ENCODE measurements around the gene HESX1. TPM values are rescaled to one million over a fixed set of nuclear protein-coding genes. Genes with fewer than 3 reads are reported as not detected.
A peak's percentile ranks its signal among the peaks of the same experiment; 100 is the strongest.

HESX1 gene
- total and polyA plus RNA-seq, 3 donors from 2014 or later, result 6.4 to 9.1 (median 7.9) TPM

GRCh38 chr3:57230006-57230405, 30.2 kb upstream of the HESX1 start:
- Histone ChIP-seq H3K9me3 (no peaks in the 10 kb centered on the region), H3K36me3 (ENCODE audit: low read depth, missing control alignments) (no peaks in the 10 kb centered on the region), H3K27me3 (no peaks in the 10 kb centered on the region), H3K4me3 (no peak overlapping the region), H3K27ac (peak overlapping the region in 1 of 2 donors; percentile 33), H3K4me1 (peaks cover 19% of the 10 kb centered on the region)
- no peak for DNase-seq
- intact Hi-C loops (cut with DNase I; ENCODE audit: low total_unique reads), result no loop called here
- WGBS, 2 donors, result 61 to 71% methylated on average over 2 of the region's 2 CpGs
- TF ChIP-seq CTCF (IDR thresholded peaks at IDR 0.05) (no peak), POLR2A (IDR thresholded peaks at IDR 0.05) (no peak)

- intact Hi-C loops (cut with DNase I; ENCODE audit: low total_unique reads), result no loop called here
- peak; percentile 78 for DNase-seq
- 1% methylated on average over 30 to 52 of the region's 70 CpGs for WGBS, 2 donors
- TF ChIP-seq CTCF (IDR thresholded peaks at IDR 0.05), result no peak
- no peak for TF ChIP-seq POLR2A (IDR thresholded peaks at IDR 0.05)
- Histone ChIP-seq H3K36me3 (ENCODE audit: low read depth, missing control alignments) (no peaks in the 10 kb centered on the region), H3K4me1 (peaks cover 19% of the 10 kb centered on the region), H3K4me3 (peak overlapping the region; percentile 93 to 99), H3K27ac (peak overlapping the region; percentile 76 to 97), H3K9me3 (no peaks in the 10 kb centered on the region), H3K27me3 (no peaks in the 10 kb centered on the region)
Measured at GRCh38 chr3:57227930-57228751, 28.4 kb upstream of the HESX1 start.

- peak; percentile 95 for DNase-seq
- intact Hi-C loops (cut with DNase I; ENCODE audit: low total_unique reads), result no loop called here
- Histone ChIP-seq H3K9me3 (no peaks in the 10 kb centered on the region), H3K4me1 (peaks cover 19% of the 10 kb centered on the region), H3K4me3 (peak within 1 kb of the TSS; percentile 93 to 99), H3K36me3 (ENCODE audit: low read depth, missing control alignments) (no peaks in the 10 kb centered on the region), H3K27me3 (no peaks in the 10 kb centered on the region), H3K27ac (peak within 1 kb of the TSS; percentile 76 to 97)
- TF ChIP-seq CTCF (IDR thresholded peaks at IDR 0.05) (no peak), POLR2A (IDR thresholded peaks at IDR 0.05) (peak; percentile 44)
- WGBS, 2 donors, result 0% methylated on average over 7 to 34 of the region's 71 CpGs
Measured at GRCh38 chr3:57227204-57227929, 27.6 kb upstream of the HESX1 start, which contains the start of gene APPL1. Gene APPL1 (plus strand): TSS chr3:57227729. CDS start chr3:57227884, 155 bp downstream.

GRCh38 chr3:57226176-57226575, 26.4 kb upstream of the HESX1 start:
- 16 to 32% methylated on average over 2 of the region's 2 CpGs for WGBS, 2 donors
- H3K27ac ChIP-seq, result peak overlapping the region; percentile 76 to 97

More at GRCh38 chr3:57226176-57226575, 26.4 kb upstream of the HESX1 start:
- Histone ChIP-seq H3K9me3 (no peaks in the 10 kb centered on the region), H3K4me3 (no peak overlapping the region), H3K36me3 (ENCODE audit: low read depth, missing control alignments) (no peaks in the 10 kb centered on the region), H3K4me1 (peaks cover 19% of the 10 kb centered on the region), H3K27me3 (no peaks in the 10 kb centered on the region)
- intact Hi-C loops (cut with DNase I; ENCODE audit: low total_unique reads), result no loop called here
- no peak for DNase-seq
- TF ChIP-seq POLR2A (IDR thresholded peaks at IDR 0.05) (no peak), CTCF (IDR thresholded peaks at IDR 0.05) (no peak)
